HEK293 (cell line): Measurements from ENCODE around the gene SLC38A9.

ENCODE experiments used
- GLI4 ChIP-seq: fragments of 450-650 bp; formaldehyde crosslinking; IDR thresholded peaks from 2 replicates; pipeline ENCODE4 v1.5.1; 2016; ENCODE audit warnings: missing biosample characterization, missing genetic modification characterization
- MEIS1 ChIP-seq: sonication (generic); formaldehyde crosslinking; IDR thresholded peaks from 2 replicates; pipeline ENCODE4 v1.8.1; 2022; ENCODE audit warnings: missing genetic modification reagents, mild to moderate bottlenecking, borderline replicate concordance
- TSHZ1 ChIP-seq: fragments of 450-650 bp; formaldehyde crosslinking; IDR thresholded peaks from 2 replicates; pipeline ENCODE4 v1.5.1; 2016; ENCODE audit warnings: missing biosample characterization, missing genetic modification characterization, borderline replicate concordance
- ZBTB11 ChIP-seq: fragments of 450-650 bp; formaldehyde crosslinking; conservative IDR thresholded peaks from 2 replicates; pipeline ENCODE4 v1.5.1; 2016; ENCODE audit warnings: low read depth, missing biosample characterization, missing genetic modification characterization
- ZBTB8A ChIP-seq: fragments of 450-650 bp; formaldehyde crosslinking; IDR thresholded peaks from 2 replicates; pipeline ENCODE4 v1.5.1; 2016; ENCODE audit warnings: missing biosample characterization, missing genetic modification characterization
- ZNF19 ChIP-seq: fragments of 450-650 bp; formaldehyde crosslinking; IDR thresholded peaks from 2 replicates; pipeline ENCODE4; 2016; ENCODE audit warnings: missing biosample characterization, missing genetic modification characterization, low read depth
- ZNF747 ChIP-seq: fragments of 450-650 bp; formaldehyde crosslinking; IDR thresholded peaks from 2 replicates; pipeline ENCODE4 v1.5.1; 2016; ENCODE audit warnings: missing biosample characterization, missing genetic modification characterization
- ZNF777 ChIP-seq: fragments of 450-650 bp; formaldehyde crosslinking; IDR thresholded peaks from 2 replicates; pipeline ENCODE4 v1.5.1; 2017; ENCODE audit warnings: missing biosample characterization, missing genetic modification characterization, borderline replicate concordance
- TF ChIP-seq, protein P1 (sequence below): fragments of 450-650 bp; formaldehyde crosslinking; IDR thresholded peaks from 2 replicates; pipeline ENCODE4 v1.5.1; 2016; ENCODE audit warnings: missing biosample characterization, missing genetic modification characterization
- TF ChIP-seq, protein P2 (sequence below): fragments of 450-650 bp; formaldehyde crosslinking; IDR thresholded peaks from 2 replicates; pipeline ENCODE4 v1.5.1; 2016; ENCODE audit warnings: missing biosample characterization, missing genetic modification characterization
- TF ChIP-seq, protein P3 (sequence below): fragments of 450-650 bp; formaldehyde crosslinking; IDR thresholded peaks from 2 replicates; pipeline ENCODE4 v1.5.1; 2016; ENCODE audit warnings: missing biosample characterization, missing genetic modification characterization, low read depth
- TF ChIP-seq, protein P4 (sequence below): fragments of 450-650 bp; formaldehyde crosslinking; IDR thresholded peaks from 2 replicates; pipeline ENCODE4 v1.5.1; 2016; ENCODE audit warnings: missing biosample characterization, missing genetic modification characterization

DNA sequence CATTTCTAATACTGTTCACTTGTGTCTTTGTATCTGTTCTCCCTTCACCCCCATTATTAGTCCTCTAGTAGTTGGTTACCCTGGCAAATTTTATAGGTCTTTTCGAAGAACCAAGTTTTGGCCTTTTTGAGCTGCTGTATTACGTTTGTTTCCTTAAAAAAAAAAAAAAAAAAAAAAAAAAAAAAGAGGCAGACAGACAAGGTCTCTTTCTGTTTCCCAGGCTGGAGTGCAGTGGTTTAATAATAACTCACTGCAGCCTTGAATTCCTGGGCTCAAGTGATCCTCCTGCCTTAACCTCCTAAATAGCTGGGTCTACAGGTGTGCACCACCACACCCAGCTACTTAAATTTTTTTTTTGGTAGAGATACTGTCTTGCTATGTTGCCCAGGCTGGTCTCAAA, 46.6 kb upstream of the SLC38A9 start:
- TF ChIP-seq ZNF19 (no peak), TSHZ1 (tag by site-specific recombination) (no peak), ZNF747 (no peak), ZNF777 (tag by site-specific recombination) (no peak), ZBTB8A (tag by site-specific recombination) (no peak), ZBTB11 (tag by site-specific recombination) (no peak), MEIS1 (no peak), GLI4 (tag by site-specific recombination) (no peak)
- TF ChIP-seq, protein P1, sequence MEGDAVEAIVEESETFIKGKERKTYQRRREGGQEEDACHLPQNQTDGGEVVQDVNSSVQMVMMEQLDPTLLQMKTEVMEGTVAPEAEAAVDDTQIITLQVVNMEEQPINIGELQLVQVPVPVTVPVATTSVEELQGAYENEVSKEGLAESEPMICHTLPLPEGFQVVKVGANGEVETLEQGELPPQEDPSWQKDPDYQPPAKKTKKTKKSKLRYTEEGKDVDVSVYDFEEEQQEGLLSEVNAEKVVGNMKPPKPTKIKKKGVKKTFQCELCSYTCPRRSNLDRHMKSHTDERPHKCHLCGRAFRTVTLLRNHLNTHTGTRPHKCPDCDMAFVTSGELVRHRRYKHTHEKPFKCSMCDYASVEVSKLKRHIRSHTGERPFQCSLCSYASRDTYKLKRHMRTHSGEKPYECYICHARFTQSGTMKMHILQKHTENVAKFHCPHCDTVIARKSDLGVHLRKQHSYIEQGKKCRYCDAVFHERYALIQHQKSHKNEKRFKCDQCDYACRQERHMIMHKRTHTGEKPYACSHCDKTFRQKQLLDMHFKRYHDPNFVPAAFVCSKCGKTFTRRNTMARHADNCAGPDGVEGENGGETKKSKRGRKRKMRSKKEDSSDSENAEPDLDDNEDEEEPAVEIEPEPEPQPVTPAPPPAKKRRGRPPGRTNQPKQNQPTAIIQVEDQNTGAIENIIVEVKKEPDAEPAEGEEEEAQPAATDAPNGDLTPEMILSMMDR (tag by site-specific recombination): no peak
- TF ChIP-seq, protein P2, sequence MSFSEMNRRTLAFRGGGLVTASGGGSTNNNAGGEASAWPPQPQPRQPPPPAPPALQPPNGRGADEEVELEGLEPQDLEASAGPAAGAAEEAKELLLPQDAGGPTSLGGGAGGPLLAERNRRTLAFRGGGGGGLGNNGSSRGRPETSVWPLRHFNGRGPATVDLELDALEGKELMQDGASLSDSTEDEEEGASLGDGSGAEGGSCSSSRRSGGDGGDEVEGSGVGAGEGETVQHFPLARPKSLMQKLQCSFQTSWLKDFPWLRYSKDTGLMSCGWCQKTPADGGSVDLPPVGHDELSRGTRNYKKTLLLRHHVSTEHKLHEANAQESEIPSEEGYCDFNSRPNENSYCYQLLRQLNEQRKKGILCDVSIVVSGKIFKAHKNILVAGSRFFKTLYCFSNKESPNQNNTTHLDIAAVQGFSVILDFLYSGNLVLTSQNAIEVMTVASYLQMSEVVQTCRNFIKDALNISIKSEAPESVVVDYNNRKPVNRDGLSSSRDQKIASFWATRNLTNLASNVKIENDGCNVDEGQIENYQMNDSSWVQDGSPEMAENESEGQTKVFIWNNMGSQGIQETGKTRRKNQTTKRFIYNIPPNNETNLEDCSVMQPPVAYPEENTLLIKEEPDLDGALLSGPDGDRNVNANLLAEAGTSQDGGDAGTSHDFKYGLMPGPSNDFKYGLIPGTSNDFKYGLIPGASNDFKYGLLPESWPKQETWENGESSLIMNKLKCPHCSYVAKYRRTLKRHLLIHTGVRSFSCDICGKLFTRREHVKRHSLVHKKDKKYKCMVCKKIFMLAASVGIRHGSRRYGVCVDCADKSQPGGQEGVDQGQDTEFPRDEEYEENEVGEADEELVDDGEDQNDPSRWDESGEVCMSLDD (tag by site-specific recombination): no peak
- TF ChIP-seq, protein P3, sequence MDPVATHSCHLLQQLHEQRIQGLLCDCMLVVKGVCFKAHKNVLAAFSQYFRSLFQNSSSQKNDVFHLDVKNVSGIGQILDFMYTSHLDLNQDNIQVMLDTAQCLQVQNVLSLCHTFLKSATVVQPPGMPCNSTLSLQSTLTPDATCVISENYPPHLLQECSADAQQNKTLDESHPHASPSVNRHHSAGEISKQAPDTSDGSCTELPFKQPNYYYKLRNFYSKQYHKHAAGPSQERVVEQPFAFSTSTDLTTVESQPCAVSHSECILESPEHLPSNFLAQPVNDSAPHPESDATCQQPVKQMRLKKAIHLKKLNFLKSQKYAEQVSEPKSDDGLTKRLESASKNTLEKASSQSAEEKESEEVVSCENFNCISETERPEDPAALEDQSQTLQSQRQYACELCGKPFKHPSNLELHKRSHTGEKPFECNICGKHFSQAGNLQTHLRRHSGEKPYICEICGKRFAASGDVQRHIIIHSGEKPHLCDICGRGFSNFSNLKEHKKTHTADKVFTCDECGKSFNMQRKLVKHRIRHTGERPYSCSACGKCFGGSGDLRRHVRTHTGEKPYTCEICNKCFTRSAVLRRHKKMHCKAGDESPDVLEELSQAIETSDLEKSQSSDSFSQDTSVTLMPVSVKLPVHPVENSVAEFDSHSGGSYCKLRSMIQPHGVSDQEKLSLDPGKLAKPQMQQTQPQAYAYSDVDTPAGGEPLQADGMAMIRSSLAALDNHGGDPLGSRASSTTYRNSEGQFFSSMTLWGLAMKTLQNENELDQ (tag by site-specific recombination): no peak
- TF ChIP-seq, protein P4, sequence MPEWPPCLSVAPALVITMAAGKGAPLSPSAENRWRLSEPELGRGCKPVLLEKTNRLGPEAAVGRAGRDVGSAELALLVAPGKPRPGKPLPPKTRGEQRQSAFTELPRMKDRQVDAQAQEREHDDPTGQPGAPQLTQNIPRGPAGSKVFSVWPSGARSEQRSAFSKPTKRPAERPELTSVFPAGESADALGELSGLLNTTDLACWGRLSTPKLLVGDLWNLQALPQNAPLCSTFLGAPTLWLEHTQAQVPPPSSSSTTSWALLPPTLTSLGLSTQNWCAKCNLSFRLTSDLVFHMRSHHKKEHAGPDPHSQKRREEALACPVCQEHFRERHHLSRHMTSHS: no peak
